HepG2 (cell line): Measurements from ENCODE around the gene TGM3.

Experiments
- CTCF ChIP-seq: sonication (generic); formaldehyde crosslinking; IDR thresholded peaks from 2 replicates; pipeline ENCODE4 v1.5.0; 2020; ENCODE audit warnings: mild to moderate bottlenecking, missing genetic modification reagents, moderate library complexity
- ESRRA ChIP-seq: sonication (generic); formaldehyde crosslinking; IDR thresholded peaks from 2 replicates; pipeline ENCODE4 v1.5.1; 2020; ENCODE audit warnings: mild to moderate bottlenecking, low read depth, missing genetic modification reagents
- FOXA1 ChIP-seq, 2 experiments: fragments of 450-650 bp in 1 of 2; sonication (generic) in 1 of 2; formaldehyde crosslinking in 1 of 2; IDR thresholded peaks; 2 replicates each; pipeline versions ENCODE4 v1.4.0 to v1.6.1; 2016 to 2020; ENCODE audit warnings: missing genetic modification reagents in 1 of 2
- HCFC1 ChIP-seq: fragments of 150-350 bp; IDR thresholded peaks from 2 replicates; pipeline ENCODE4 v1.6.1; 2014; ENCODE audit warnings: low read depth, low read length
- IRF9 ChIP-seq: sonication (generic); formaldehyde crosslinking; IDR thresholded peaks from 2 replicates; pipeline ENCODE4 v1.8.0; 2022; ENCODE audit warnings: missing genetic modification reagents, mild to moderate bottlenecking, borderline replicate concordance
- POLR2A ChIP-seq, 2 experiments: IDR thresholded peaks; 2 replicates each; pipeline ENCODE4 v1.6.1; 2011; ENCODE audit warnings: low read depth in 2 of 2, low read length in 2 of 2, mild to moderate bottlenecking in 1 of 2, moderate library complexity in 1 of 2; ENCODE audit not compliant: insufficient read depth in 1 of 2
- POLR2AphosphoS5 ChIP-seq: IDR thresholded peaks from 2 replicates; pipeline ENCODE4 v1.6.1; 2012; ENCODE audit warnings: low read depth, low read length
- TRIM22 ChIP-seq: fragments of 450-650 bp; IDR thresholded peaks from 2 replicates; pipeline ENCODE4 v1.6.1; 2017
- ZBTB10 ChIP-seq: sonication (generic); formaldehyde crosslinking; IDR thresholded peaks from 2 replicates; pipeline ENCODE4 v1.4.0; 2020; ENCODE audit warnings: missing genetic modification reagents, borderline replicate concordance
- ZNF260 ChIP-seq: sonication (generic); formaldehyde crosslinking; IDR thresholded peaks from 2 replicates; pipeline ENCODE4 v1.4.0; 2020; ENCODE audit warnings: missing genetic modification reagents, low read depth, mild to moderate bottlenecking, borderline replicate concordance

GRCh38 chr20:2260250-2260649 is 35.6 kb upstream of the TGM3 start:
- TF ChIP-seq ZBTB10 (CRISPR knock-in tag), result no peak
- no peak for TF ChIP-seq POLR2A (IDR thresholded peaks at IDR 0.05; ENCODE audit: insufficient read depth in 1 of 2, low read depth in 2 of 2, low read length in 2 of 2)
- no peak for TF ChIP-seq TRIM22
- no peak for TF ChIP-seq ZNF260 (CRISPR knock-in tag)
- no peak for TF ChIP-seq POLR2AphosphoS5
- TF ChIP-seq FOXA1 (IDR thresholded peaks at IDR 0.05), result no peak
- no peak for TF ChIP-seq FOXA1 (CRISPR knock-in tag; IDR thresholded peaks at IDR 0.05)
- no peak for TF ChIP-seq HCFC1
- TF ChIP-seq ESRRA, result no peak
- no peak for TF ChIP-seq CTCF (CRISPR knock-in tag)
- no peak for TF ChIP-seq IRF9 (CRISPR knock-in tag)
